MM.1S (cell line): ENCODE measurements around the gene DHCR7.

Experiments used
- CTCF ChIP-seq: fragments of 300-600 bp; sonication (generic); IDR thresholded peaks from 2 replicates; pipeline ENCODE4 v1.5.1; 2016; ENCODE audit warnings: antibody characterized with exemption, low read length, mixed read lengths
- EZH2 ChIP-seq: fragments of 300-600 bp; sonication (generic); optimal IDR thresholded peaks from 2 replicates; pipeline ENCODE3; 2017; ENCODE audit warnings: low read depth, mild to moderate bottlenecking, antibody characterized with exemption, low read length, mixed read lengths
- EZH2phosphoT487 ChIP-seq: fragments of 300-600 bp; sonication (generic); IDR thresholded peaks from 2 replicates; pipeline ENCODE4 v1.6.1; 2018; ENCODE audit warnings: antibody characterized with exemption, low read length

- TF ChIP-seq CTCF = no peak
- TF ChIP-seq EZH2phosphoT487 = no peak
- no peak for TF ChIP-seq EZH2
Measured at GRCh38 chr11:71423181-71423790, 24.9 kb downstream of the DHCR7 start.
